H1 (cell line): ENCODE results near the gene FKBP1A. TPM values are rescaled to one million over a fixed set of nuclear protein-coding genes. Genes with fewer than 3 reads are reported as not detected.

ENCODE experiments used
- BCL11A ChIP-seq, 2 experiments: IDR thresholded peaks; one replicate each; pipeline ENCODE4 v1.6.1; 2011; ENCODE audit warnings: low read depth in 2 of 2, low read length in 2 of 2, mild to moderate bottlenecking in 2 of 2
- JUN ChIP-seq: IDR thresholded peaks from 2 replicates; pipeline ENCODE4 v1.6.1; 2011; ENCODE audit warnings: low read depth, mild to moderate bottlenecking, improper control_type of control experiment, low read length
- polyA plus RNA-seq, 7 experiments: library from polyadenylated mRNA; depleted of rRNA in 3 of 7; stranded (reverse) in 5 of 7; unstranded in 2 of 7; fragments of >200 nt in 5 of 7; fragments of 200-250 nt in 2 of 7; gene quantifications; 1 replicate in 5 of 7; 2 replicates in 1 of 7; 4 replicates in 1 of 7; pipeline versions ENCODE4 v1.2.1 to v1.2.3, GENCODE V29; 2011 to 2013; ENCODE audit warnings: missing spikeins in 2 of 7, mixed read lengths in 2 of 7
- total RNA-seq: library from RNA; stranded (reverse); fragmentation: NEBNext Ultra II Directional; extraction: Animal tissue kit (Norgen Biotek cat#: 25700); gene quantifications from 2 replicates; pipeline ENCODE4 v1.2.1, GENCODE V29; 2021

FKBP1A gene
- total and polyA plus RNA-seq, 2 of the 8 experiments (the other 6 are each of a cell fraction or from before 2014, with no cell fraction given): 250 to 685 TPM

DNA sequence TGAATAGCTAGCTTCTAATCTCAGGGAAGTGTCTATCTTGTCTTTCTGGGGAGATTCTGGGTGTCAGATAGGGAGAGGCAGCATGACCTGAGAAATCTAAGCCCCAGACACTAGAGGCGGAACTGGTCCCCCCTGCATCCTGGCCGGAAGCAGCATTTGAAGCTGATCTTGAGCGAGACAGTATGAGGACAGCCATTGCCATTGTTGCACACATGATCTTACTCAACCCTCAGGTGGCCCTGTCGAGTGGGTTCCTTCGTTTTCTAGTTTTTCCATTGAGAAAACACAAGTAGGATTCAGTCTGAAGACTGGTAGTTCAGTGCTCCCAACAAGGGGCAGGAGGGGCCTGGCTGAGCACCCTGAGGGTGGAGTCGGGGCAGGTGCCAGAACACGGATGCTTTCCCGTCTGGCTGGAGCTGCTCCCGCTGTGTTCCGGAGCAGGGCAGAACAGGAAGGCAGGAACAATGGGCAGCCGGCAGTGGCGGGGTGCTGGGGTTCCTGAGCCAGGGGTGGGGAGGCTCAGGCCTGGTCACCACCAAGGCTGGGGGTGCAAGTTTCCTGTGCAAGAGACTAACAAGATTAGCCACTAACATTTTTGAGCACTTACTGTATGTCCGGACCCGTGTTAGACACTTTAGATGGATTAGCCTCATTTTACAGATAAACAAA is 56.0 kb downstream of the FKBP1A start (continued):
- TF ChIP-seq BCL11A (IDR thresholded peaks at IDR 0.05; ENCODE audit: low read depth in 2 of 2, low read length in 2 of 2) (no peak), JUN (no peak)
